Lower leg skin (tissue), 3 donors: Measurements from ENCODE around the gene OR52D1.

Source experiments
- CTCF ChIP-seq, 3 donors: fragments of 450-650 bp; IDR thresholded peaks; one replicate each; pipeline ENCODE4 v1.5.1; 2016; ENCODE audit warnings: antibody characterized with exemption in 3 of 3, mild to moderate bottlenecking in 3 of 3, moderate library complexity in 2 of 3
- POLR2A ChIP-seq, 2 donors: fragments of 450-650 bp; IDR thresholded peaks; one replicate each; pipeline ENCODE4 v1.6.1; 2016 to 2017; ENCODE audit warnings: antibody characterized with exemption in 2 of 2, mild to moderate bottlenecking in 1 of 2, moderate library complexity in 1 of 2

GRCh38 chr11:5534046-5534445 lies 45.6 kb downstream of the OR52D1 start:
- TF ChIP-seq CTCF (IDR thresholded peaks at IDR 0.05), result no peak
- no peak for TF ChIP-seq POLR2A (IDR thresholded peaks at IDR 0.05)
